Parathyroid adenoma (tissue), 2 donors: ENCODE measurements around the gene EXOC1.

ENCODE experiments used
- H2AFZ ChIP-seq: fragments of 300-600 bp; sonication (generic); one replicate; pipeline ENCODE4 v1.7.0; 2017; ENCODE audit warnings: antibody characterized with exemption, mild to moderate bottlenecking
- H3K27ac ChIP-seq: fragments of 300-600 bp; sonication (generic); one replicate; pipeline ENCODE4 v1.7.0; 2017
- H3K27me3 ChIP-seq: fragments of 300-600 bp; sonication (generic); one replicate; pipeline ENCODE4 v1.7.0; 2017; ENCODE audit warnings: low read length; ENCODE audit not compliant: control insufficient read depth, insufficient read depth
- H3K36me3 ChIP-seq: fragments of 300-600 bp; sonication (generic); one replicate; pipeline ENCODE4 v1.7.0; 2017; ENCODE audit warnings: low read length; ENCODE audit not compliant: control insufficient read depth, insufficient read depth
- H3K4me1 ChIP-seq: fragments of 300-600 bp; sonication (generic); one replicate; pipeline ENCODE4 v1.7.0; 2017; ENCODE audit warnings: control low read depth
- H3K4me2 ChIP-seq: fragments of 300-600 bp; sonication (generic); one replicate; pipeline ENCODE4 v1.7.0; 2017; ENCODE audit warnings: low read length
- H3K4me3 ChIP-seq: fragments of 300-600 bp; sonication (generic); one replicate; pipeline ENCODE4 v1.7.0; 2017; ENCODE audit warnings: low read depth, low read length
- H3K79me2 ChIP-seq: fragments of 300-600 bp; sonication (generic); one replicate; pipeline ENCODE4 v1.7.0; 2017; ENCODE audit warnings: control low read depth
- H3K9ac ChIP-seq: fragments of 300-600 bp; sonication (generic); one replicate; pipeline ENCODE4 v1.7.0; 2017; ENCODE audit warnings: mild to moderate bottlenecking
- H3K9me3 ChIP-seq: fragments of 300-600 bp; sonication (generic); one replicate; pipeline ENCODE4 v1.7.0; 2017; ENCODE audit warnings: low read length; ENCODE audit not compliant: control insufficient read depth
- TF ChIP-seq, protein P1 (sequence below): fragments of 300-600 bp; sonication (generic); IDR thresholded peaks from one replicate; pipeline ENCODE4 v1.7.0; 2017; ENCODE audit warnings: antibody characterized with exemption, mild to moderate bottlenecking
- donor health status: primary hyperparathyroidism.

Gene EXOC1

DNA sequence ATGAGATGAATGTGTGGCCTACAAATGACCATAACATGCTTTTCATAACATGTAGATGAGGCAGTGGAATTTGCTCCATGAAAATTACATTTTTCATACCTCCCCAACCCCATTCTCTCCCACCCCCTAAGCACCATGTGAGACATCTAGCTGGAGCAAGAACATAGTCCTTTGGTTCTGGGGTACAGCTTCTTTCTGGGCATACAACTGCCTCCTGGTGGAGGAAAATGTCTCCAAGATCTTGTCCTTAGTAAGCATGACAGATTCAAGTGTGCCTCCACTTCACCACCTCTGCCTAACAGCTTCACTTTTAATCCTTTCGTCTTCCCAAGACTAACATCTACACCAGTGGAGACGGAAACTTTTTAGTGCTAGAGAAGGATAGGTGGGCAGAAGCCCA, 25.9 kb upstream of the EXOC1 start:
- Histone ChIP-seq H3K36me3 (no peaks in the 10 kb centered on the region), H3K27me3 (no peaks in the 10 kb centered on the region), H3K9ac (no peak overlapping the region), H3K27ac (no peak overlapping the region), H3K9me3 (no peaks in the 10 kb centered on the region), H2AFZ (no peak overlapping the region), H3K4me3 (no peak overlapping the region), H3K4me2 (no peak overlapping the region), H3K79me2 (no peaks in the 10 kb centered on the region), H3K4me1 (no peaks in the 10 kb centered on the region)
- TF ChIP-seq, protein P1, sequence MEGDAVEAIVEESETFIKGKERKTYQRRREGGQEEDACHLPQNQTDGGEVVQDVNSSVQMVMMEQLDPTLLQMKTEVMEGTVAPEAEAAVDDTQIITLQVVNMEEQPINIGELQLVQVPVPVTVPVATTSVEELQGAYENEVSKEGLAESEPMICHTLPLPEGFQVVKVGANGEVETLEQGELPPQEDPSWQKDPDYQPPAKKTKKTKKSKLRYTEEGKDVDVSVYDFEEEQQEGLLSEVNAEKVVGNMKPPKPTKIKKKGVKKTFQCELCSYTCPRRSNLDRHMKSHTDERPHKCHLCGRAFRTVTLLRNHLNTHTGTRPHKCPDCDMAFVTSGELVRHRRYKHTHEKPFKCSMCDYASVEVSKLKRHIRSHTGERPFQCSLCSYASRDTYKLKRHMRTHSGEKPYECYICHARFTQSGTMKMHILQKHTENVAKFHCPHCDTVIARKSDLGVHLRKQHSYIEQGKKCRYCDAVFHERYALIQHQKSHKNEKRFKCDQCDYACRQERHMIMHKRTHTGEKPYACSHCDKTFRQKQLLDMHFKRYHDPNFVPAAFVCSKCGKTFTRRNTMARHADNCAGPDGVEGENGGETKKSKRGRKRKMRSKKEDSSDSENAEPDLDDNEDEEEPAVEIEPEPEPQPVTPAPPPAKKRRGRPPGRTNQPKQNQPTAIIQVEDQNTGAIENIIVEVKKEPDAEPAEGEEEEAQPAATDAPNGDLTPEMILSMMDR: no peak

DNA sequence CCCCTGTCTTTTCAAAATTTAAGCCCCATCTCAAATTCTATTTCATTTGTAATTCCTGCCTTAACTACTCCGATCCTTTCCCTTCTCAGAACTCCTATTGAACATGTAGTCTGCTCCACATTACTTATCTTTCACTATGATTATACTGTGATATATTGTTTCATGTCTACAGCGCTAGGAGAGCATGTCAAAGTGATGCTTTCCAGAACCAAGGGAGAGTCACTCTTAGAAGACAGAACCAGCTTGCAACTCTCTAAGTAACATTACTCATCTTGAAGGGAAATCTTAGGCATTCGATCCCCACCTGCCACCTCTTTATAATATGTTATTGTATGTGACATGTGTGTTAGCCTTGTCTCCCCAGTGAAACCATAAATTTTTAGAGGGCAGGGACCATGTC, 23.4 kb upstream of the EXOC1 start:
- H3K9me3 ChIP-seq: no peaks in the 10 kb centered on the region
- no peak overlapping the region for H3K9ac ChIP-seq
- H3K4me1 ChIP-seq: no peaks in the 10 kb centered on the region
- TF ChIP-seq, protein P1: no peak
- no peaks in the 10 kb centered on the region for H3K27me3 ChIP-seq
- H3K79me2 ChIP-seq: no peaks in the 10 kb centered on the region
- no peak overlapping the region for H3K27ac ChIP-seq
- H3K4me3 ChIP-seq: no peak overlapping the region
- no peaks in the 10 kb centered on the region for H3K36me3 ChIP-seq
- no peak overlapping the region for H3K4me2 ChIP-seq
- H2AFZ ChIP-seq: no peak overlapping the region

DNA sequence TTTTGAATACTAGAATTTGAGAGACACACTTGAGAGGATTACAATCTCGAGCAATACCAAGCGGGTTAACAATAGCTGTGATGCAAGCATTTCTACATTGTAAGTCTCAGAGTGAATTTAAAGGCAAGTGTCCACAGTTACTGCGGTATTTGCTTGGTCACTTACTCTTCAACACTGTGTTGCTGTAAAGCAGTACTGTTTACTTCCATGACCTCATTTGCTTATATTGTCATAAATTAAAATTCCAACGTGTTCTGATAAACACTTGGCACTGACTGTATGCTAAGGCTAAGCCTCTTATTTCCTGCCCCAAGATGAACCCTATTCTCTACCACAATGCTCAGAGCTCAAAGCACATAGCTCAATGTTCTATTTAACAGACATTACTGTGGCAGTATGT, 22.7 kb upstream of the EXOC1 start:
- TF ChIP-seq, protein P1: no peak
- Histone ChIP-seq H3K4me3 (no peak overlapping the region), H3K27ac (no peak overlapping the region), H3K9ac (no peak overlapping the region), H3K4me1 (no peaks in the 10 kb centered on the region), H3K9me3 (no peaks in the 10 kb centered on the region), H3K27me3 (no peaks in the 10 kb centered on the region), H2AFZ (no peak overlapping the region), H3K4me2 (no peak overlapping the region), H3K36me3 (no peaks in the 10 kb centered on the region), H3K79me2 (no peaks in the 10 kb centered on the region)

DNA sequence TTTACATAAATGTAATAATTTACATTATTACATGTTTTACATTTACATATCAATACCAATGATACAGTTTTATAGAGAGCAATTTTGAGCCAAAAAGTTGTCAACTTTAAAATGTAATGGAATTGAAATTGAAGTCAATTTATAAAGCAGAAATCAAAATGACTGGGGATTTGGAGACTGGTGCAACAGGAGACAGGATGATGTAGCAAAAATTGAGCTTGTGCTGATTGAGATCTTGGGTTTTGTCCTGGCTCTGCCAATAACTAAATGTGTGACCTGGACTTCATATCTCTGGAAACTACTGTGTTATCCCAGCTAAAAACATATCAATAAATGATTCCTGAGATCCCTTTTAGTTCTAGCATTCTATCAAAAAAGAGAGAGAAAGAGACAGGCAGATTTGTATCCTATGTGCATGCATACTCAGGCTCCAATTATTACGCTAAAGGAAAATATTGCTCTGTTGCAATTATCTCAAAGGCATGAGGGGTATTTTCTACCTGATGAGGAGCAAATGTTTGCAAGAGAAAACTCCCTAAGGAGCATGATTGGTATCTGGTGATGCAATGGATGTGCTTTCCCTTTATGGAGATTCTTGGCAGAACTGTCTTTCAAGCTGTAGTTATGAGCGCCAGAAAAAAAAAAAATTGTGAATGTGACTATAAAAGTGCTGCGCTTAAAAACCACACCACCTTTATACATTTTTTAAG, 19.2 kb upstream of the EXOC1 start:
- Histone ChIP-seq H3K4me2 (no peak overlapping the region), H3K4me1 (no peaks in the 10 kb centered on the region), H3K9ac (no peak overlapping the region), H3K4me3 (no peak overlapping the region), H3K36me3 (no peaks in the 10 kb centered on the region), H3K79me2 (no peaks in the 10 kb centered on the region), H2AFZ (no peak overlapping the region), H3K9me3 (no peaks in the 10 kb centered on the region), H3K27ac (no peak overlapping the region), H3K27me3 (no peaks in the 10 kb centered on the region)
- TF ChIP-seq, protein P1: no peak

DNA sequence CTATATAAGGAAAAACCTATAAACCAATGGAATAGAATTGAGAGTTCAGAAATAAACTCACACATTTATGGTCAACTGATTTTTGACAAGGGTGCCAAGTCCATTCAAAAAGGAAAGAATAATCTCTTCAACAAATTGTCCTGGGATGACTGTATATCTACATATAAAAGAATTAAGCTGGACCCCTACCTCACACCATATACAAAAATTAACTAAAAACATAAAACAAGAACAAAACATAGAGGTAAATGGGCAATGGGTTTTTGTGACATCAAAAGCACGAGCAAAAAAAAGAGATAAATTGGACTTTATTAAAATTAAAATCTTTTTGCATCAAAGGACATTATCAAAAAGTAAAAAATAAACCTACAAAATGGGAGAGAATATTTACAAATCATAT, 15.5 kb upstream of the EXOC1 start:
- H3K27me3 ChIP-seq: no peaks in the 10 kb centered on the region

More for the DNA sequence above, 15.5 kb upstream of the EXOC1 start:
- no peak overlapping the region for H3K9ac ChIP-seq
- no peak overlapping the region for H3K4me3 ChIP-seq
- no peaks in the 10 kb centered on the region for H3K79me2 ChIP-seq
- no peak overlapping the region for H3K4me2 ChIP-seq
- H2AFZ ChIP-seq: no peak overlapping the region
- H3K9me3 ChIP-seq: no peaks in the 10 kb centered on the region
- H3K4me1 ChIP-seq: no peaks in the 10 kb centered on the region
- TF ChIP-seq, protein P1: no peak
- no peak overlapping the region for H3K27ac ChIP-seq
- H3K36me3 ChIP-seq: no peaks in the 10 kb centered on the region
